ENCODE data around the gene SEC24B. TPM values are rescaled to one million over a fixed set of nuclear protein-coding genes. Genes with fewer than 3 reads are reported as not detected.

Gene SEC24B
- total and polyA plus RNA-seq, 10 of the 15 experiments (the other 5 are each of a cell fraction or from before 2014, with no cell fraction given) = 6.4 to 43.2 (median 16.0) TPM

DNA sequence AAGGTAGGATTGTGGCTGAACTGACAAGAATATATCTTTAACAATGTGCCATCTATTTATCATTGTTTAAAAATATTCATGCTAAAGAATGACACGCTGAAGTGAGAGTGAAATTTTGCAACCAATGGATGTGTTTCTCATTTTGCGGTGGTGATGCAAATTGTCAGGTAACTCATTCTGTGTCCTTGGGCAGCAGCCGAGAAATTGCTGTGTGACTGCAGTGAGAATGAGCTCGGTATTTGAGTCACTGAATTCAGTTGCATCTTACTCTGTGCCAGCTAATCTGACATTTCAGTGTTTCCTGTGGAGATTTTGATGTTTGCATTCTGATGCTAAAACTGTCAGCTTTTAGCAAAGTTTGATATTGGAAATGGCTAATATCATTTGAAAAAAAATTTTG lies 154.6 kb downstream of the SEC24B start (continued):
- TF ChIP-seq, protein P1, sequence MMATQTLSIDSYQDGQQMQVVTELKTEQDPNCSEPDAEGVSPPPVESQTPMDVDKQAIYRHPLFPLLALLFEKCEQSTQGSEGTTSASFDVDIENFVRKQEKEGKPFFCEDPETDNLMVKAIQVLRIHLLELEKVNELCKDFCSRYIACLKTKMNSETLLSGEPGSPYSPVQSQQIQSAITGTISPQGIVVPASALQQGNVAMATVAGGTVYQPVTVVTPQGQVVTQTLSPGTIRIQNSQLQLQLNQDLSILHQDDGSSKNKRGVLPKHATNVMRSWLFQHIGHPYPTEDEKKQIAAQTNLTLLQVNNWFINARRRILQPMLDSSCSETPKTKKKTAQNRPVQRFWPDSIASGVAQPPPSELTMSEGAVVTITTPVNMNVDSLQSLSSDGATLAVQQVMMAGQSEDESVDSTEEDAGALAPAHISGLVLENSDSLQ (IDR thresholded peaks at IDR 0.05) = peak; percentile 18; the same call in 1 of the 2 replicates
- TF ChIP-seq MYC (IDR thresholded peaks at IDR 0.05; ENCODE audit: insufficient read depth, insufficient read length, insufficient replicate concordance, low read length, severe bottlenecking) (no peak), HDAC6 (IDR thresholded peaks at IDR 0.05; ENCODE audit: unreplicated experiment) (no peak), MXI1 (IDR thresholded peaks at IDR 0.05; ENCODE audit: low read depth, low read length) (no peak), FOXK2 (IDR thresholded peaks at IDR 0.05) (no peak), NR2F1 (conservative IDR thresholded peaks at IDR 0.05) (no peak), EED (IDR thresholded peaks at IDR 0.05; ENCODE audit: low read depth) (no peak), NFYA (IDR thresholded peaks at IDR 0.05; ENCODE audit: borderline replicate concordance, low read depth, low read length) (no peak), STAT3 (IDR thresholded peaks at IDR 0.05; ENCODE audit: low read depth, low read length) (no peak), RAD21 (IDR thresholded peaks at IDR 0.05; ENCODE audit: insufficient read depth, low read depth, low read length) (no peak), JUNB (IDR thresholded peaks at IDR 0.05) (peak; percentile 35; the same call in 1 of the 2 replicates), BRCA1 (IDR thresholded peaks at IDR 0.05; ENCODE audit: low read depth, low read length) (no peak)

- no peak for FAIRE-seq
- H3K4me3 ChIP-seq = no peak overlapping the region
- intact Hi-C loops (cut with micrococcal nuclease; ENCODE audit: unreplicated experiment) = loop anchor here (2.0 kb wide), 1 partner anchor 28 kb away; the partner anchor contains the start of gene MCUB
- peaks cover 9% of the 10 kb centered on the region; the same call in 1 of the 2 replicates for H3K4me1 ChIP-seq (ENCODE audit: control insufficient read depth, insufficient read depth, low read length)
- WGBS (ENCODE audit: insufficient coverage, insufficient replicate concordance, low lambda C conversion rate, missing lambda C conversion rate) = 96% methylated on average over 2 of the region's 2 CpGs
- BruUV-seq (replicated peaks) = no TSS peak
- ATAC-seq = no peak; the same call in 2 of the 3 replicates
- no peak overlapping the region for H3K4me2 ChIP-seq (ENCODE audit: control insufficient read depth, insufficient read depth)
- no peak overlapping the region for H2AFZ ChIP-seq (ENCODE audit: control insufficient read depth, low read depth, low read length)
- in situ Hi-C loops (cut with MboI) = no loop called here
- H3K36me3 ChIP-seq (ENCODE audit: control insufficient read depth in 2 of 2, insufficient read depth in 2 of 2, low read length in 1 of 2) = no peaks in the 10 kb centered on the region
- DNase-seq (ENCODE audit: low read depth, low spot score) = no peak
- ChIA-PET RAD21 (ENCODE audit: unreplicated experiment) (interaction anchor here (1.2 kb wide), 1 partner anchor 29 kb away, joined by 5 read pairs; the partner anchor contains the start of gene MCUB), POLR2A (no interaction called here), CTCF (interaction anchor here (0.7 to 1.0 kb wide), 2 partner anchors 74 to 1000 kb away, joined by 3 read pairs; no protein-coding TSS in a partner anchor), SMC1A (ENCODE audit: uncharacterized antibody, unreplicated experiment) (interaction anchor here (0.7 to 2.1 kb wide), 4 partner anchors 10 to 163 kb away, joined by 3 to 15 read pairs (median 4); no protein-coding TSS in a partner anchor)
- H3K9ac ChIP-seq (ENCODE audit: control insufficient read depth, insufficient read depth, low read length) = no peak overlapping the region
- H3K27me3 ChIP-seq (replicated peaks in 1 of 2; ENCODE audit: control insufficient read depth in 2 of 2, insufficient read depth in 2 of 2, low read length in 1 of 2) = no peaks in the 10 kb centered on the region
- H3K9me3 ChIP-seq (replicated peaks; ENCODE audit: control insufficient read depth, insufficient read depth, low read length) = no peaks in the 10 kb centered on the region; the same call in 2 of the 3 replicates
- H4K20me1 ChIP-seq (ENCODE audit: control insufficient read depth, insufficient read depth) = peaks cover 3% of the 10 kb centered on the region
- H3K27ac ChIP-seq (ENCODE audit: control insufficient read depth, insufficient read depth) = no peak overlapping the region
- H3K79me2 ChIP-seq (ENCODE audit: control insufficient read depth, insufficient read depth, low read length) = no peaks in the 10 kb centered on the region
- TF ChIP-seq LARP7 (IDR thresholded peaks at IDR 0.05) (no peak), TBL1XR1 (IDR thresholded peaks at IDR 0.05; ENCODE audit: low read depth, low read length) (no peak), USF1 (IDR thresholded peaks at IDR 0.05; ENCODE audit: borderline replicate concordance, extremely low read length, insufficient read depth, low read depth, low read length) (no peak), SIX5 (IDR thresholded peaks at IDR 0.05; ENCODE audit: low read depth, low read length, severe bottlenecking) (no peak), STAT3 (IDR thresholded peaks at IDR 0.05; ENCODE audit: low read depth, low read length) (no peak), YBX1 (IDR thresholded peaks at IDR 0.05) (no peak), NR2F1 (conservative IDR thresholded peaks at IDR 0.05) (no peak), ZNF384 (IDR thresholded peaks at IDR 0.05; ENCODE audit: borderline replicate concordance, low read depth, low read length) (no peak), HCFC1 (IDR thresholded peaks at IDR 0.05; ENCODE audit: low read length) (no peak), FOXM1 (IDR thresholded peaks at IDR 0.05; ENCODE audit: low read depth, low read length) (no peak), RBBP5 (conservative IDR thresholded peaks at IDR 0.05) (no peak), ATF7 (IDR thresholded peaks at IDR 0.05; ENCODE audit: low read depth) (no peak), SRF (IDR thresholded peaks at IDR 0.05; ENCODE audit: low read depth in 2 of 2, low read length in 2 of 2) (no peak), SREBF2 (IDR thresholded peaks at IDR 0.05; ENCODE audit: low read length) (no peak), JUND (IDR thresholded peaks at IDR 0.05; ENCODE audit: low read depth, low read length) (no peak)
Observed at GRCh38 chr4:109589119-109589518, 155.5 kb downstream of the SEC24B start.
